GM18873 (cell line): ENCODE measurements around the gene PCDHA1.

Experiments
- ATAC-seq: cut with Tn5 transposase; IDR thresholded peaks from one replicate; pipeline ENCODE4 v1.9.1; 2021; ENCODE audit warnings: mild to moderate bottlenecking, moderate library complexity, moderate number of reproducible peaks; ENCODE audit not compliant: unreplicated experiment, low FRiP score

PCDHA1 gene

DNA sequence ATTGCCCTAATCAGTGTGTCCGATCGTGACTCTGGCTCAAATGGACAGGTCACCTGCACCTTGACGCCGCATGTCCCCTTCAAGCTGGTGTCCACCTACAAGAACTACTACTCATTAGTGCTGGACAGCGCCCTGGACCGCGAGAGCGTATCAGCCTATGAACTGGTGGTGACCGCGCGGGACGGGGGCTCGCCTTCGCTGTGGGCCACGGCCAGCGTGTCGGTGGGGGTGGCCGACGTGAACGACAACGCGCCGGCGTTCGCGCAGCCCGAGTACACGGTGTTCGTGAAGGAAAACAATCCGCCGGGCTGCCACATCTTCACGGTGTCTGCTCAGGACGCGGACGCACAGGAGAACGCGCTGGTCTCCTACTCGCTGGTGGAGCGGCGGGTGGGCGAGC lies 97.4 kb downstream of the PCDHA1 start:
- ATAC-seq = no peak

DNA sequence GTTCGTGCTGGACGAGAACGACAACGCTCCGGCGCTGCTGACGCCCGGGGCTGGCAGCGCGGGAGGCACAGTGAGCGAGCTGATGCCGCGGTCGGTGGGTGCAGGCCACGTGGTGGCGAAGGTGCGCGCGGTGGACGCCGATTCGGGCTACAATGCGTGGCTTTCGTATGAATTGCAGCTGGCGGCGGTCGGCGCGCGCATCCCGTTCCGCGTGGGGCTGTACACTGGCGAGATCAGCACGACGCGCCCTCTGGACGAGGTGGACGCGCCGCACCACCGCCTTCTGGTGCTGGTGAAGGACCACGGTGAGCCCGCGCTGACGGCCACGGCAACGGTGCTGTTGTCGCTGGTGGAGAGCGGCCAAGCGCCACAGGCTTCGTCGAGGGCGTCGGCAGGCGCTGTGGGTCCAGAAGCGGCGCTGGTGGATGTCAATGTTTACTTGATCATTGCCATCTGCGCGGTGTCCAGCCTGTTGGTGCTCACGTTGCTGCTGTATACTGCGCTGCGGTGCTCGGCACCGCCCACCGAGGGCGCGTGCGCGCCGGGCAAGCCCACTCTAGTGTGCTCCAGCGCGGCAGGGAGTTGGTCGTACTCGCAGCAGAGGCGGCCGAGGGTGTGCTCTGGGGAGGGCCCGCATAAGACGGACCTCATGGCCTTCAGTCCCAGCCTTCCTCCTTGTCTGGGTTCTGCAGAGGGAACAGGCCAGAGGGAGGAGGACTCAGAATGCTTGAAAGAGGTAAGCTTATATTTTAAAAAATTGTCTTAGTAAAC lies 98.2 kb downstream of the PCDHA1 start:
- no peak for ATAC-seq

DNA sequence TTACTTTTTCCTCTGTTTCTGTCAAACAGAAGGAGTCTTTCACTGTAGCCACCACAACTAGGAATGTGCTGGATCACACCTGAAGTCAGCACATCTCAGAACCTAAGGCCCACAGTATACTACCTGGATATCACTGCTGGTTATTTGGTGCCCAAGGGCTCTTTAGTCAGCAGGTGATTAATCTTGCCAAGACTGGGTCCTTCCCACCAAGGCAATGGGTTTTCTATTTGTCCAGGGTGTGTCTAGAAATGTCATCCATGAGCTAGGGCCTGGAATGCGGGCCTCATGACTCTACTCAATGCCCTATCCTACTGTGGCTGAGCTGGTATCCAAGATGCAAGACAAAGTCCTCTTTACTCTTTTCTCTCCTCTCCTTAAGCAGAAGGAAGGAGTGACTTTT lies 130.4 kb downstream of the PCDHA1 start:
- ATAC-seq = no peak

DNA sequence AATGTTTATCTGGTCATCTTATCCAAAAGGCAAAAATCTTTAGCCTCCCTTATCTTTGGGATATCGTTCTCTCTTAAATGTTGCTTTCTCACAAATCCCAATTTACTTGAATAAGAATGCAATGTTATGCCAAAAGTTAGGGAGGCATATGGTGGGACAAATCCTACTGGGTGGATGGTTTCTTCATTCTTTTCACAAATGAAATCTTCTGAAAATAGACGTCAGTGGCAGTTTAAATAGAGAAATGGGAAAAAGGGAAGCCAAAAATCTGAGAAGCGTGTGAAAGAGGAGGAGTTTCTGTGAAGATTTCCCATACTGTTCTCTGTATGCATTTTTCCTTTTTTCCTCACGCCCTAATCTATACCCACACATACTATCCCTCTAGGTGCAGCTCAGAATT lies 137.7 kb downstream of the PCDHA1 start:
- ATAC-seq = no peak

DNA sequence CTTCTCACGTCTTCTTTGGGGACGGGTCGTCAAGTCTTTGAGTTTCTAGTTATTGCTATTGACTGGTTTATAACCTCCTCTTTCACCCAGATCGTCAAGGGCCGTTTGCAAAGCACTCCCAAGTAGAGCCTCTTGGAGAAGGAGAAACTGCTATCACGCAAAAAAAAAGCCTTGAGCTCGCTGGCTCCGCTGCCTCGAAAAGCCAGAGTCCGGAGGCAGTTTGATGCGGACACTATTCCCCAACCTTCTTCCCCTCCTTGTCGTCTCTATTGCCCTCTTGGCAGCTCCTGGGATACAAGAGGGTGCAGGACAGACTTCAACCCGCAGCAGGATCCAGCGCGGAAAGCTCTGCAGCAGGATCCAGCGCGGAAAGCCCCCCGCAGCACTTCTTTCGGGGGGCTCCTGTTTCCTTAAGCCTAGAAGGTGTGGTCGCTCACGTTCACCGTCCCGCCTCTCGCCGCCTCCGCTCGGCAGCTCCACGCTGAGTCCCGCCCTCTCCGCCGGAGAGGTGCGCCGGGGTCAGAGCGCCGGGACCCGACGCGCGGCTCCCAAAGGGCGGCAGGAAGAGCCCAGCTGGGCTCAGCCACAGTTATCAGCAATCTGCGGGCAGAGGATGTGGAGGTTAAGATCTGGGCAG lies 140.0 kb downstream of the PCDHA1 start, which contains the start of gene PCDHAC1:
PCDHAC1 (plus strand) TSS at position 494 of the 637 bp plus-strand sequence. CDS start 594 bp downstream, outside the sequence.
- ATAC-seq = no peak

DNA sequence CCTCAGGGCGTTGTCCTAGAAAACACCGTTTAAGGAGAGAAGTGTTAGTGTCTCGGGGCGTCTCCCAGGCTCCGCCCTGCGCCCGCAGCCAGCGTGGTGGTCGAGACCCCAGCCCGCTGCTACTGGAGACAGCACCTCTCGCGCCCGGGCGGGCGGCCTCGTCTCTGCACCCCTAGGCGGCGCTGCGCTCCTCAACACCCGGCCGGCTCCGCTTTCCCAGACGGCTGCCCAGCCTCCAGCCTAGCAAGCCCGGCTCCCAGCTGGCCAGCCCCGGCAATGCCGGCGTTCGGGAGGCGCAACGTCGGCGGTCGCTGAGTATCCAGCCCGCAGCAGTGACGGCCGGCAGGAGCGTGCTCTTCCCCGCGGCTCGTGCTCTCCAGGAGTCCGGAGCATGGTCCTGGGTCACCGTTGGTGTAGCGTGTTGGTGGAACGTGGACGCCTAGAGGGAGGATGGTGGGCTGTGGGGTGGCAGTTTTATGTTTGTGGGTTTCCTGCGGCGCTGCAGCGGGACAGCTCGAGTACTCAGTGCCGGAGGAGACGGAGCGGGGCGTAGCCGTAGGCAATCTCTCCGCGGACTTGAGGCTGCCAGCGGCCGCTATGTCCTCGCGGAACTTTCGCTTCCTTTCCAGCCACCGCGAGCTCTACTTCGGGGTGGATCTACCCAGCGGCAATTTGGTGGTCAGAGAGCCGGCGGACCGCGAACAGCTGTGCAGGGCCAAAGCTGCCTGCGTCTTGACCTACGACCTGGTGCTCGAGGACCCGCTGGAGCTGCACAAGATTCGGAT lies 140.7 kb downstream of the PCDHA1 start:
- ATAC-seq = no peak

DNA sequence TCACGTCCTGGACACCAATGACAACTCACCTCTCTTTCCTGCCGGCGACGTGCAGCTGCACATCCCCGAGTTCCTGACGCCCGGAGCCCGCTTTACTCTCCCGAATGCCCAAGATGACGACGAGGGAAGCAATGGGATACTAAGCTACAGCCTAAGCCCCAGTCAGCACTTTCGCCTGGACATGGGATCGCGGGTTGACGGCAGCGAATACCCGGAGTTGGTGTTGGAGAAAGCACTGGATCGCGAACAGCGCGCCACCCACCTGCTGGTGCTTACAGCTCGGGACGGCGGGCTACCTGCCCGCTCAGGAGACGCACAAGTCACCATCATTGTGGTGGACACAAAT lies 141.3 kb downstream of the PCDHA1 start:
- ATAC-seq = no peak

DNA sequence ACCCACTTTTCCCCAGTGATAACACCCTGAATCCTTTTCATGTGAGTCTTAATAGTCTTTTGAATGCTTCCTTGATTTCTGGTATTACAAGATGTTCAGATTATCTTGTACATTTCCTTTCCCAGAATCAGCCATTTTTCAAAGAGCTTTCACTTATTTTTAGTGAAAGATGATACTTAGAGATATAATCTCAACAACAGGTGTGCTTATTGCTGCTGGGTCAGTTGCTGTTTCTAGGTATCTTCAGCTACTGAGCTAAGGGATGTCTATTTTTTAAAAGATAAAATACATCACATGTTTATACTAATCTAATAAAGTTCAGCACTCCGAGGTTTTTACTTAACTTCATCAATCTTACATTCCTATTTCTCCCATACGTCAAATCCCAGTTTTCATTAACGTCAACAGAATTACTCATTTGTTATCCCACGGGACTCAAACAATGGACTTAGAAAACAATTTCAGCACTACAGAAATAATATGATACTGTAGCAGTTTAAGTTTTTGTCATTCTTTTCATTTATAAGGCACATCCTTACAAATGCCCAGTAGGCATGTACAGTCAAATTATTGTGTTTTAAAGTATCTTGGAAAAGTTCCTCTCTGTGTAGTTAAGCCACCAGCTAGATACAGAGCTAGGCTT lies 149.1 kb downstream of the PCDHA1 start:
- no peak for ATAC-seq

DNA sequence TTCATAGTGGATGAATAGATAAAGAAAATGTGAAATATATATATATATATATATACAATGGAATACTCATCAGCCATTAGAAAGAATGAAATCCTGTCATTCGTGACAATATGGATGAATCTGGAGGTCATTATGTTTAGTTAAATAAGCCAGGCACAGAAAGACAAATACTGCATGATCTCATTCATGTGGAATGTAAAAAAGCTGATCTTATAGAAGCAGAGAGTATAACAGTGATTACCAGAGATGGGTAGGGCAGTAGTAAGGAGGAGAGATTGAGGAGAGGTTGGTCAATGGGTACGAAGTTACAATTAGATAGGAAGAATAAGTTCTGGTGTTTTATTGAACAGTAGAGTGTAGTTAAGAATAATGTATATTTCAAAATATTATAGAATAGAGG lies 160.6 kb downstream of the PCDHA1 start:
- no peak for ATAC-seq

DNA sequence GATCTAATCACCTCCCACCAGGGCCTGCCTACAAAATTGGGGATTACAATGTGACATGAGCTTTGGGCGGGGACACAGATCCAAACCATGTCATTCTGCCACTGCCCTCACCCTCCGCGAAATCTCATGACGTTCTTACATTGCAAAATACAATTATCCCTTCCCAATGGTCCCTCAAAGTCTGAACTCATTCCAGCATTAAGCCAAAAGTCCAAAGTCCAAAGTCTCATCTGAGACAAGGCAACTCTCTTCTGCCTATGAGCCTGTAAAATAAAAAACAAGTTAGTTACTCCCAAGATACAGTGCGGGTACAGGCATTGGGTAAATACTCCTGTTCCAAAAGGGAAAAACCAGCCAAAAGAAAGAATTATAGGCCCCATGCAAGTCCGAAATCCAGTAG lies 165.7 kb downstream of the PCDHA1 start:
- ATAC-seq = no peak

DNA sequence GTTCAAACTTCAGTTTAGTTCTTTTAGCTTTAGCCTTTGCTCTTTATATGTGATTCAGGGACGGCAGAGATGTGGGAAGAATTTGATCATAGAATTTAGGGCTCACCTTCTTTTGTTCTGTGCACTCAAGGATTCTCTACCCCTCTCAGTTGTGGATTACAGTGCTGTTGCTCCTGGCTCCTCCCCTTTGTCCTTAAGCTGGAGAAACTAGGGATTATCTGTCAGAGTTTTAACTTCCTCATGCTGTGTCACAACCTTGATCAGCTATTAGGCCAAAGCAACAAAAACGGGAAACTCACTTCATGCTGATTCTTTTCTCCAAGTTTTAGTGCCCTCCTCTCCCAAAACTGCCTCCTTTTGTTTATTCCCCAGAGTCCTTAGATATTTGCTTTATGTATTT lies 167.3 kb downstream of the PCDHA1 start:
- ATAC-seq = no peak

DNA sequence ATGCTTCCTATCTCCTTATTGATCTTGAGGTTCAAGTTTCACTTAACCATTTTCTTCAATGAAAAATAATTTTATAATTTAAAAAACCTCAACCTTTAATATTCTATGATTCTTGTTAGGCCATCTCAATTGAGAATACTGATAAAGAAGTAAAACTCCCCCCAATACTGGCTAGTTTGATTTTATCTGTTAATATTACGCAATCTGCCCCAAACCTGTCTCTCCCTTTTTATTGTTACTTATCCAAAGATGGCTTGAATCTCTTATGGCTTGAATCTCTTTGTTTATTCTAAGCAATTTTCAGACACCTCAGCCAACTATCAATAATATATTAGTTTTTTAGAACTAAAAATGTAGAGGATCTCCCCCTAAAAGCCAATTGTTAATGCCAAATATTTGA lies 176.2 kb downstream of the PCDHA1 start:
- ATAC-seq = no peak

DNA sequence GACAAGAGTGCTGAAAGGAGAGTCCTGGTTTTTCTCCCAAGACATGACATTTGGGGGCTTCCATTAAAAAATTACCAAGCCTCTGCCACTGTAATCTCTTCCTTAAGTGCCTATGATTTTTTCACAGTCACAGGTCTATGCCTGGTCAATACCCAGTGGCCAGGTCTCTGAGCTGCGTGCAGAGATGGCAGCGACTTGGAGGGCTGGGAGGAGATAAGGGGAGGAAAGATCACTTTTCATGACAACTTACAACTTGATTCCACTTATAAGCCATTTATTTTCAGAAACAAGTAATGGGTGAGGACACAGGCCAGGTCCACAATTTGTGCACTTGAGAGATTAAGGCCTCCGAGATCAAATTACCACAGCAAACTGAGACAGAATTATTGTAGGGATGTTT lies 178.4 kb downstream of the PCDHA1 start:
- ATAC-seq = no peak

DNA sequence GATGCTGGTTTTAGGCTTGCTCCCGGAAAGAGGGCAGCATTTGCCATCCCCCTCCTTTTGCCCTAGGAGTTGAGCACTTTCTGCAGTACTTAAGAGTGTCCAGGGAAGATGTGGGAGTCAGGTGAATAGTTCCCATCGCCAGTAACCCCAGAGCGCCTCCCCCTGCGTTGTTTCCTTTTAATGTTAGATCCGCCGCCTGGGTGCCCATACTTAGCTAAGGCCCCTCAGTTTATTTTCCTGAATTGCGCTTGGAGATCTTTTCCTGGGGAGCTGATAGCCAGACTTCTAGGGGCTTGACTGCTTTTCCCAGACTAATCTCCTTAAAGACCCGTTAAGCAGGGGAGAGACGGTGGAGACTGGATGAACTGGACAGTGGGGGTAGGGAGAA lies 180.0 kb downstream of the PCDHA1 start:
- ATAC-seq = no peak

DNA sequence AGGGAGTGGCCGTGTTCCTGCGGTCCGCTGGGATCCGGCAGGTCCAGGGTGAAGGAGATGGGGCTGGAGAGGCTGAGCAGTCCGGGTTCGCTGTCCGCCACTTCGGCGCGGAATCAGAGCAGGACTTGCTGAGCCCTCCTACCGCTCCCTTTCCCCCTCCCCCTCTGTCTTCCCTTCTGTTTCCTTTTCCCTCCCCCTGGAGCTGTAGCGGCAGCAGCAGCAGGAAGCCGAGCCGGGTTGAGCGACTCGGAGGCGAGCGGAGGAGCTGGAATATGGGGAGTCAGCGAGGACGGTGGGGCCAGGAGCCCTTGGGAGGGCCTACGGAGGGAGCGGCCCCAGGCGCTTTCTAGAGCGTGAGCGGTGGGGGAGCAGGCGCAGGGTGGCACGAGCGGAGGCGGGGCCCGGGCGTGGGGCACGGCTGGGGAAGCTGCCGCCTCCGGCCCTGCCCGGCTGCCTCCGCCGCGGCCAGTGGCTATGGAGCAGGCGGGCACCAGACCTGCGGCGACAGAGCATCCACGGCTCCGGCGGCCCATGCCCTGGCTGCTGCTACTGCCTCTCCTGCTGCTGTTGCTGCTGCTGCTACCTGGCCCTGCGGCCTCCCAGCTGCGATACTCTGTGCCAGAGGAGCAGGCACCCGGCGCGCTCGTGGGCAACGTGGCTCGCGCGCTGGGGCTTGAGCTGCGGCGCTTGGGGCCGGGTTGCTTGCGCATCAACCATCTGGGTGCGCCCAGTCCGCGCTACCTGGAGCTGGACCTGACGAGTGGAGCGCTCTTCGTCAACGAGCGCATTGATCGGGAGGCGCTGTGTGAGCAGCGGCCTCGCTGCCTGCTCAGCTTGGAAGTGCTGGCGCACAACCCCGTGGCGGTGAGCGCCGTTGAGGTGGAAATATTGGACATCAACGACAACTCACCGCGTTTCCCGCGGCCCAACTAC lies 180.6 kb downstream of the PCDHA1 start, which contains the start of gene PCDHAC2:
PCDHAC2 (plus strand) TSS at position 184 of the 933 bp plus-strand sequence; CDS start at position 475, 291 bp downstream.
- no peak for ATAC-seq

DNA sequence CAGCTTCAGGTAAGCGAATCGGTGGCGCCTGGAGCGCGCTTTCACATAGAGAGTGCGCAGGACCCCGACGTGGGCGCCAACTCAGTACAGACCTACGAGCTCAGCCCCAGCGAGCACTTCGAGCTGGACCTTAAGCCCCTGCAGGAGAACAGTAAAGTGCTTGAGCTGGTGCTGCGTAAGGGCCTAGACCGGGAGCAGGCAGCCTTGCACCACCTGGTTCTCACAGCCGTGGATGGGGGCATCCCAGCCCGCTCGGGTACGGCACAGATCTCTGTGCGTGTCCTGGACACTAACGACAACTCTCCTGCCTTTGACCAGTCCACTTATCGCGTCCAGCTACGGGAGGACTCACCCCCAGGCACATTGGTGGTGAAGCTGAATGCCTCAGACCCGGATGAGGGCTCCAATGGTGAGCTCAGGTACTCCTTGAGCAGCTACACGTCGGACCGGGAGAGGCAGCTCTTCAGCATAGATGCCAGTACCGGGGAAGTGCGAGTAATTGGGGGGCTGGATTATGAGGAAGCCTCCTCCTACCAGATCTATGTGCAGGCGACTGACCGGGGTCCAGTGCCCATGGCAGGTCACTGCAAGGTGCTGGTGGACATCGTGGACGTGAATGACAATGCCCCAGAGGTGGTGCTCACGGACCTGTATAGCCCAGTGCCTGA lies 181.4 kb downstream of the PCDHA1 start:
- no peak for ATAC-seq

DNA sequence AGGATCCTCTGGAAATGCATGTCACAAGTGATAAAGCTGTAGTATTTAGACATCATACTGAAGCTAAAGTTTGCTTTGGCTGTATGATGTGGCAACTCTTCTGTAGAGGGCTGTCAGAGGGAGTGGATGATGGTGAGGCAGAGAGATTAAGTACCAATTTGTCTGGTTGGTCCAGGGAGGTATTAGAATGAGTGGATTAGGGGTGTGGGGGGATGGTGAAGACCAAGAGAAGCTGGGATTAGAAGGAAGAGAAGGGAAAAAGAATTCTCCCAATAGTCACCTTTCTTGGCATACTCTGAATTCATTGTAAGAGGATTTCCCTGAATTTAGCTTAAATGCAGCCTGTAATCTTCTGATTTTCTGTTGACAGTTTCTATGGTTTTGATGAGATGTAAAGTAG lies 183.9 kb downstream of the PCDHA1 start:
- ATAC-seq = no peak

DNA sequence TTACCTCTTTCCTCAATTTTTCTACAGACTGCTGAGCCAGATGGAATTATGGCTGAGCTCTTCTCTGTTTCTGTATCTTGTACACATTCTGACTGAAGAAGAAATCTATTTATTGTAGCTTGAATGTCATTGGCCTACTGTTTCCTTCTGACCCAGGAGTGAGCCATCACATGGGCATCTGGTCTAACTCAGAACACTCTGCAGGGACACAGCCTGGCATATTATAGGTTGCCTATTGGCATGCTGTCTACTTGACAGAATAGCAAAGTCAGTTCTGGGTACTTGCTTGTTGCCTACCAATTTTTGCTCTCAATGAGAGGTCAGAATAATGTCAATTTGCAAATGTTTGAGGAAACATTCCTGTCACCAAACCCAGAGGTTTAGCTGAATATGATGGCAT lies 187.6 kb downstream of the PCDHA1 start:
- ATAC-seq = no peak

DNA sequence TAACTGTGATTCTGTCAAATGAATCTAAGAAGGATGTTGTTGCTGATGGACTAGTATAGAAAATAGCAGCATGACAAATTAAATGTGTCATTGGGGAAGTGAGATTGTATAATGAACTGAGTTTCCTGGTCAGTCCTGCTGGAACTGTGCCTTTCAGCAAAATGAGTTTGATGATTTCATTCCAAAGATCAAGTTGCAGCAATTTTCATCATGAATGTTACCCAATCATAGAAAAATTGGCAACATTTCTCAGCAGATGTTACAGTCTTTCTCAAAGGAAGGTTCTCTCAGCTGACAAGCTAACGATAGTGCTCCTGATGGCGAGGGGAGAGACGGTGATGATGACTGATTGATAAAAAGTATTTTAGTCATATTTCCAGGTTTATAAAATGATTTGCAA lies 191.1 kb downstream of the PCDHA1 start:
- no peak for ATAC-seq
